Neural progenitor cell (in vitro differentiated cells): ENCODE data around the gene BNIPL.

Source experiments
- CTCF ChIP-seq: fragments of 200-600 bp; sonication (generic); IDR thresholded peaks from 2 replicates; pipeline ENCODE4 v1.5.1; 2017; ENCODE audit warnings: antibody characterized with exemption, mild to moderate bottlenecking
- EZH2 ChIP-seq: fragments of 200-600 bp; sonication (generic); IDR thresholded peaks from 2 replicates; pipeline ENCODE4 v1.6.1; 2017; ENCODE audit warnings: antibody characterized with exemption, mild to moderate bottlenecking, moderate library complexity

GRCh38 chr1:150999051-150999674, 37.2 kb upstream of the BNIPL start:
- TF ChIP-seq EZH2 = no peak
- TF ChIP-seq CTCF = no peak
